NCI-H774 (cell line): ENCODE results near the gene VPS9D1.
A peak's percentile ranks its signal among the peaks of the same experiment; 100 is the strongest.

Experiments used
- DNase-seq: peaks from one replicate; lab custom pipeline; 2025; lab: John Stamatoyannopoulos, UW

The VPS9D1 gene

GRCh38 chr16:89720813-89721545 lies at the start of gene VPS9D1, which contains the start of gene ZNF276:
Gene VPS9D1 (minus strand): TSS chr16:89720898. CDS start chr16:89720861, 37 bp downstream.
Gene ZNF276 (plus strand): TSS chr16:89721537. CDS start chr16:89721641, 104 bp downstream.
- DNase-seq: peak; percentile 41

GRCh38 chr16:89770367-89770766 lies 49.7 kb upstream of the VPS9D1 start:
- no peak for DNase-seq

GRCh38 chr16:89765292-89765830 lies 44.7 kb upstream of the VPS9D1 start:
- DNase-seq: no peak

- DNase-seq: no peak
These were observed 44.1 kb upstream of the VPS9D1 start for GRCh38 chr16:89764711-89765201.

- DNase-seq: no peak
These were observed 40.7 kb upstream of the VPS9D1 start for GRCh38 chr16:89761304-89761922.

GRCh38 chr16:89759746-89760340 lies 39.1 kb upstream of the VPS9D1 start:
- no peak for DNase-seq

- no peak for DNase-seq
These were observed 28.9 kb upstream of the VPS9D1 start for GRCh38 chr16:89749637-89750036.

- no peak for DNase-seq
These were observed 28.2 kb upstream of the VPS9D1 start for GRCh38 chr16:89748921-89749320.

GRCh38 chr16:89748076-89748475 lies 27.4 kb upstream of the VPS9D1 start:
- no peak for DNase-seq

- DNase-seq: no peak
These were observed 25.3 kb upstream of the VPS9D1 start for GRCh38 chr16:89746043-89746442.

- DNase-seq: no peak
These were observed 24.1 kb upstream of the VPS9D1 start for GRCh38 chr16:89744813-89745212.

- no peak for DNase-seq
These were observed 22.2 kb upstream of the VPS9D1 start for GRCh38 chr16:89742948-89743347.

GRCh38 chr16:89741342-89742014 lies 20.8 kb upstream of the VPS9D1 start:
- no peak for DNase-seq

GRCh38 chr16:89739383-89739782 lies 18.7 kb upstream of the VPS9D1 start:
- DNase-seq: no peak

GRCh38 chr16:89738538-89739317 lies 18.0 kb upstream of the VPS9D1 start:
- DNase-seq: no peak

GRCh38 chr16:89738072-89738377 lies 17.3 kb upstream of the VPS9D1 start:
- DNase-seq: no peak

GRCh38 chr16:89737341-89738071 lies 16.8 kb upstream of the VPS9D1 start:
- DNase-seq: no peak

- DNase-seq: no peak
These were observed 15.9 kb upstream of the VPS9D1 start for GRCh38 chr16:89736554-89736953.

GRCh38 chr16:89733792-89734191 lies 13.1 kb upstream of the VPS9D1 start:
- DNase-seq: no peak

- DNase-seq: no peak
These were observed 12.6 kb upstream of the VPS9D1 start for GRCh38 chr16:89733322-89733721.

GRCh38 chr16:89732918-89733242 lies 12.2 kb upstream of the VPS9D1 start:
- no peak for DNase-seq
